ENCODE results near the gene MAP3K14.
A peak's percentile ranks its signal among the peaks of the same experiment; 100 is the strongest.

MAP3K14 gene

DNA sequence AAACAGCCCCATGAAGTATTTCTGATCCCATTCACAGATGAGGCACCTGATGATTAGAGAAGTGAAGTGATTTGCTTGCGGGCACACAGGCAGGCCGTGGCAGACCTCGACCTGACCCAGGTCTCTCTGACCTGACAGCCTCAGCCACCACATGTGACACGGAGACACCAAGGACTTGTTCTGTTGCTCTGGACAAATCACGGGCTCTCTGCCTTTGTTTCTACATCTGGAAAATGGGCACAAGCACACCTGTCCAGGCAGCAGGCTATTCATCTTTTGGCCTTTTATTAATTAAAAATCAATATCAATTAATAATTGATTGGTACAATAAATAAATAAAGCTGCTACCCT lies 3.4 kb downstream of the MAP3K14 start:
- TF ChIP-seq, protein P1, sequence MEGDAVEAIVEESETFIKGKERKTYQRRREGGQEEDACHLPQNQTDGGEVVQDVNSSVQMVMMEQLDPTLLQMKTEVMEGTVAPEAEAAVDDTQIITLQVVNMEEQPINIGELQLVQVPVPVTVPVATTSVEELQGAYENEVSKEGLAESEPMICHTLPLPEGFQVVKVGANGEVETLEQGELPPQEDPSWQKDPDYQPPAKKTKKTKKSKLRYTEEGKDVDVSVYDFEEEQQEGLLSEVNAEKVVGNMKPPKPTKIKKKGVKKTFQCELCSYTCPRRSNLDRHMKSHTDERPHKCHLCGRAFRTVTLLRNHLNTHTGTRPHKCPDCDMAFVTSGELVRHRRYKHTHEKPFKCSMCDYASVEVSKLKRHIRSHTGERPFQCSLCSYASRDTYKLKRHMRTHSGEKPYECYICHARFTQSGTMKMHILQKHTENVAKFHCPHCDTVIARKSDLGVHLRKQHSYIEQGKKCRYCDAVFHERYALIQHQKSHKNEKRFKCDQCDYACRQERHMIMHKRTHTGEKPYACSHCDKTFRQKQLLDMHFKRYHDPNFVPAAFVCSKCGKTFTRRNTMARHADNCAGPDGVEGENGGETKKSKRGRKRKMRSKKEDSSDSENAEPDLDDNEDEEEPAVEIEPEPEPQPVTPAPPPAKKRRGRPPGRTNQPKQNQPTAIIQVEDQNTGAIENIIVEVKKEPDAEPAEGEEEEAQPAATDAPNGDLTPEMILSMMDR (IDR thresholded peaks at IDR 0.05; ENCODE audit: low read depth, low read length): no peak
- in situ Hi-C loops (cut with HindIII; ENCODE audit: low sequenced_read_pairs): no loop called here
- H3K4me3 ChIP-seq (ENCODE audit: low read depth, low read length): peak overlapping the region; percentile 98
- DNase-seq (ENCODE audit: low read depth, low spot score): no peak

DNA sequence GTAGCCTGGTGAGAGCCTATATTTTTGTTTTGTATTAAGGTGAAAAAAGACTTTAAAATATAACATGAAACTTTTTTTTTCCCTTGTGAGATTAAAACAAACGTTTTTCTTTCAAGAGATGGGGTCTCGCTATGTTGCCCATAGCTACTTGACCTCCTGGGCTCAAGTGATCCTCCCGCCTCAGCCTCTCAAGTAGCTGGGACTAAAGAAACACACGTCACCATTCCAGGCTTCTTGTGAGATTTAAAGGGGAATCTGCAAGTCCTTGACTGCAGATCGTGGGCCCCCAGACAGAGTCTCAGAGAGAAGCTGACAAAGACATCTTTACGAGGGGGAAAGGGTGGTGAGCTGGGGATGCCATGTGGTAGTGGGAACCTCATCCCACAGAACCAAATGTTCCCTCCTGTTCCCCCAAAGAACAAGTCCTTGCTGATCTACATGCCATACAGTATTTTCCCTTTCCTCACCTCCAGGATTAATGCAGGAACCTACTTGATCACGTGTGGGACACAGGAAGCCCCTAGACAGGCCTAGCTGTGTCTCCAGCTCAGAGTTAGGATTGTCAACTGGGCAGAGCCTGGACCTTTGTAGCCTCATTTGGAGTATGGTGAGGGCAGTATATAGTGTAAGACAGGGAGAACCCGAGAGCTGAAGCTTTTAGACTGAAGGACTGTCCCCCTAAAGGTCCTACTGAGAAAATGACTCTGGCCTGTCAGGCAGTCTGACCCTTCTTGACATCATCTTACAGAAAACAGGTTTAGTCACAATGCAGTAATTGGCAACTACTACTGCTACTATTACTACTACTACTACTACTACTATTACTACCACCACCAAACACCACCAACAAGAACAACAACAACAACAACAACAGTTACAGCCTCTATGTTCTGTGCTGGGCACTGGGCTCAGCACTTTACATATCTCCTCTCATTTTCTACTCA lies 4.1 kb downstream of the MAP3K14 start:
- TF ChIP-seq, protein P1 (IDR thresholded peaks at IDR 0.05; ENCODE audit: low read depth, low read length): no peak
- no peak for DNase-seq (ENCODE audit: low read depth, low spot score)
- H3K4me3 ChIP-seq (ENCODE audit: low read depth, low read length): peak overlapping the region; percentile 98
- in situ Hi-C loops (cut with HindIII; ENCODE audit: low sequenced_read_pairs): no loop called here

DNA sequence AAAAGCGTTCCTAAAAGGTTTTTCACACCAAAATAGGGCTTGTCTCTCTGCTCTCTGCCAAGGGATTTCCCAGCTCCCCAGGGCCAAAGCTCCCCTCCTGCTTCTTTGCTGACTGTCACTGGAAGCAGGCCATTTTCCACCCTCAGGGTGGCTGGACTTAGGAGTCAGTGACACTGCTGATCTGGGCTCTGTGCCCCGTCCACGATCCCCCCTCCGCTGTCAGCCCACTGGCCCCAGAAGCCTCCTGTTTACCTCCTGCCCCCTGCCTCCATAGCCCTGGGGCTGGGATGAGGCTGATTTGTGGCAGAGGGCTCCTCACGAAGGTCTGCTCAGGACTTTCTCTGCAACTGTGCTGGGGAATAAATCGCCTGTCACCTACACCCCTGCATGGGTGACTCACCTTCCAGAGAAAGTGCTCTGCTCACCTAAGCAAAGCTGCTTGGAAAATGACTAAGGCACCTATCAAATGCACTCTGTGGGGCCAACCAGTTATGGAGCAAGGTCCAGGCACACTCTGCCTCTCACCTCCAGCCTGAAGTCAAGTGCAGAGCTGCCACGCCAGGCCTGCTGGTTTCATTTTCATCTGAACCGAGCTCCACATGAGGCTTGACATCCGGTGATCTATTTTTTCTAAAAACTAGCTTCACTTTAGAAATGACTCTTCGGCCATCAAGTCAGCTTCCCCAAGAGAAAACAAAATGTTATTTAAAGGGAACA lies 4.9 kb downstream of the MAP3K14 start:
- peak; percentile 50 for DNase-seq (ENCODE audit: low read depth, low spot score)
- H3K4me3 ChIP-seq (ENCODE audit: low read depth, low read length): peak overlapping the region; percentile 1
- TF ChIP-seq, protein P1 (IDR thresholded peaks at IDR 0.05; ENCODE audit: low read depth, low read length): no peak
- in situ Hi-C loops (cut with HindIII; ENCODE audit: low sequenced_read_pairs): no loop called here

DNA sequence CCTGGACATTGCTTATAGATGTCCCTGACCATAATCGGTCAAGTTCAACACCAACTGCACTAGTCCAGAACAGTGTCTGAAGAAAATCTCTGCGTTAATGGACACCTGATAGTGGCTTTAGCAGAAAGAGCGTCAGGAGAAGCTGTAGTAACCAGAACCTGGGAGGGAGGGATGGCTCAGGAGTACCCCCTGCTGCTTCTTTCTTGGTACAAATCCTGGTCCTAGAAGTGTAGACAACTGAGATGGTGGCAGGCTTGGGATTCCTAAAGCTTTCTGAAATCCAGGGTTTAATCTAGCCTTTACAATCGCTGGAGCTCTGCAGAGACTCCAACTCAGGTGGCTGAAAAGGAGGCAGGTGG lies 5.4 kb downstream of the MAP3K14 start:
- no peak overlapping the region for H3K4me3 ChIP-seq (ENCODE audit: low read depth, low read length)
- in situ Hi-C loops (cut with HindIII; ENCODE audit: low sequenced_read_pairs): no loop called here
- TF ChIP-seq, protein P1 (IDR thresholded peaks at IDR 0.05; ENCODE audit: low read depth, low read length): no peak
- DNase-seq (ENCODE audit: low read depth, low spot score): no peak

DNA sequence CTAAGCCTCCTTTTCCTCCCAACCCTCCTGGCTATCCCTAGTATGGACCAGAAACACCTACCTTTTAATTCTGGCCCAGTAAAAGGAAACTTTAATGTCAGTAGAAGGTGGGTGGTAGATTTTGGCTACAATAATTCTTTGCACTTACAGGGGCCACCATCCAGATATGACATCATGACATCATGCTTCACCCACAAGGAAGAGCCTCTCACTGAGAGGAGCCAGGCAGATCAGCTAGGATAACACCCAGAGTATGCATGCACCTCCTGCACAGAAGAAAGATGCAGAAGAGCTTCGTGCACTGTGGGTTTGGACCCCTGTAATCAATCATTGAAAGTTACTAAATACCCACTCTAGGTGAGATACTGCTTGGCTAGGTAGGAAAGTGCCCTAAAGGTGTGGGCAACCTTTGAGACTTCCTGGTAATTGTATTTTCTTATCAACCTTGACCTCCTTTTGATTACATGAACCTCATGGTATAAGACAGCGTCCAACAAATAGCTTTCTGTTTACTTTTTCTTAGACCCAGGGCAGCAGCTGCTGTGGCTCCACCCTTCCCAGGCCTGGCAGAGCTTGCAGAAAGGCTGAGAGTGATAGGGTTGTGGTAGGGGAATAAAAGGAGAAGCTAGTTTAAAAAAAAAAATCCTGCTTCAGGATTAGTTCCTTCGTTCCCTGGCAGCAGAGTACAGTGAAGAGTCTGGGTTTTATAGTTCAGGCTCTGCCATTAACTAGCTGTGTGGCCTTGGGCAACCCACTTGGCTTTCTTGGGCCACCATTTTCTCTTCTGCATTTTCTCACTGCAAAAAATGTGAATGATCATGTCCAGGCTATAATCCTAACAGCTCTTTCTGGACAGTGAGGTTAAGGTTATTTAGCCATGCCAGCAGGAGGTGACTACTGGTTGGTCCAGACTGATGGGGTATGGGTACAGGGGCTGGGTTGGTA lies 6.2 kb downstream of the MAP3K14 start:
- H3K4me3 ChIP-seq (ENCODE audit: low read depth, low read length): no peak overlapping the region
- DNase-seq (ENCODE audit: low read depth, low spot score): no peak
- TF ChIP-seq, protein P1 (IDR thresholded peaks at IDR 0.05; ENCODE audit: low read depth, low read length): no peak
- in situ Hi-C loops (cut with HindIII; ENCODE audit: low sequenced_read_pairs): no loop called here

DNA sequence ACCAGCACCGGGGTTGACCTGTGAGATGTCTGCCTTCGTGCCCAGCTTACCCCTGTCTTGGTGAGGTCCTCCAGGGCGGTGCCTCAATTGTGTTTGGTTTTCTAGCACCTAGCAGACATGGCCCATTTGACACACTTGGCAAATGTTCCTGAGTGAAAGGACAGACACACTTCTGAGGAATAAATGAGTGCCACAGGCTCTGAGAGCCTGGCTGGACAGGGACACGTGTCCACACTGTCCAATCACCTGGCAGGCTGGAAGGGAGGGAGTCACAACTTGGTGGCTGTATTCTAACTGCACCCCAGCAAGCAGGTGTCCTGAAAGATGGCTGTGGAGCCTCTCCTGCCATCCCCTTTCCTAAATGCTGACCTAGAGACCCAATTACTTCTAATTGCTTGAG lies 7.4 kb downstream of the MAP3K14 start:
- in situ Hi-C loops (cut with HindIII; ENCODE audit: low sequenced_read_pairs): no loop called here
- TF ChIP-seq, protein P1 (IDR thresholded peaks at IDR 0.05; ENCODE audit: low read depth, low read length): no peak
- no peak overlapping the region for H3K4me3 ChIP-seq (ENCODE audit: low read depth, low read length)
- no peak for DNase-seq (ENCODE audit: low read depth, low spot score)
